HepG2 (cell line): ENCODE measurements around the gene EFS. TPM values are rescaled to one million over a fixed set of nuclear protein-coding genes. Genes with fewer than 3 reads are reported as not detected.

ENCODE experiments used
- ELF3 ChIP-seq: IDR thresholded peaks from 2 replicates; pipeline ENCODE4 v1.6.1; 2016; ENCODE audit warnings: missing genetic modification reagents, missing compliant biosample characterization
- GPN1 ChIP-seq: sonication (generic); formaldehyde crosslinking; IDR thresholded peaks from 2 replicates; pipeline ENCODE4 v1.5.1; 2020; ENCODE audit warnings: missing genetic modification reagents, borderline replicate concordance
- HES4 ChIP-seq: sonication (generic); formaldehyde crosslinking; IDR thresholded peaks from 2 replicates; pipeline ENCODE4 v1.9.0; 2021; ENCODE audit warnings: mild to moderate bottlenecking, missing genetic modification reagents, borderline replicate concordance
- KDM5A ChIP-seq: fragments of 200-600 bp; sonication (generic); IDR thresholded peaks from 2 replicates; pipeline ENCODE4 v1.7.0; 2018; ENCODE audit warnings: antibody characterized with exemption, mild to moderate bottlenecking, low read length, borderline replicate concordance
- NFYB ChIP-seq: sonication (generic); formaldehyde crosslinking; IDR thresholded peaks from 2 replicates; pipeline ENCODE4 v1.4.0; 2020; ENCODE audit warnings: missing genetic modification reagents
- PAWR ChIP-seq: sonication (generic); formaldehyde crosslinking; IDR thresholded peaks from 2 replicates; pipeline ENCODE4 v1.4.0; 2020; ENCODE audit warnings: missing genetic modification reagents, mild to moderate bottlenecking, borderline replicate concordance
- POGZ ChIP-seq: sonication (generic); formaldehyde crosslinking; IDR thresholded peaks from 2 replicates; pipeline ENCODE4 v1.4.0; 2020; ENCODE audit warnings: mild to moderate bottlenecking, missing genetic modification reagents
- RBFOX2 ChIP-seq: fragments of 200-400 bp; formaldehyde crosslinking; IDR thresholded peaks from 2 replicates; pipeline ENCODE4 v1.6.1; 2017; ENCODE audit warnings: low read depth, mild to moderate bottlenecking, low read length
- RBM22 ChIP-seq: fragments of 200-400 bp; formaldehyde crosslinking; optimal IDR thresholded peaks from 2 replicates; pipeline ENCODE3; 2017; ENCODE audit warnings: mild to moderate bottlenecking, low read length, moderate library complexity
- RFX1 ChIP-seq: fragments of 450-650 bp; IDR thresholded peaks from 2 replicates; pipeline ENCODE4 v1.6.1; 2017
- RXRB ChIP-seq: IDR thresholded peaks from 2 replicates; pipeline ENCODE4 v1.6.1; 2016; ENCODE audit warnings: borderline replicate concordance, missing genetic modification reagents, missing compliant biosample characterization
- SIX1 ChIP-seq: sonication (generic); formaldehyde crosslinking; IDR thresholded peaks from 2 replicates; pipeline ENCODE4 v1.4.0; 2020; ENCODE audit warnings: missing genetic modification reagents, borderline replicate concordance
- SUZ12 ChIP-seq: fragments of 150-350 bp; IDR thresholded peaks from 2 replicates; pipeline ENCODE4 v1.6.1; 2014; ENCODE audit warnings: low read depth, low read length
- TOPORS ChIP-seq: sonication (generic); formaldehyde crosslinking; IDR thresholded peaks from 2 replicates; pipeline ENCODE4 v1.8.0; 2023; ENCODE audit warnings: mild to moderate bottlenecking, missing genetic modification reagents
- ZKSCAN1 ChIP-seq: fragments of 150-350 bp; IDR thresholded peaks from 2 replicates; pipeline ENCODE4 v1.6.1; 2014; ENCODE audit warnings: low read length
- ZNF17 ChIP-seq: sonication (generic); formaldehyde crosslinking; IDR thresholded peaks from 2 replicates; pipeline ENCODE4 v1.5.0; 2020; ENCODE audit warnings: mild to moderate bottlenecking, missing genetic modification reagents
- ZNF205 ChIP-seq: IDR thresholded peaks from 2 replicates; pipeline ENCODE4 v1.6.1; 2018; ENCODE audit warnings: missing biosample characterization, missing genetic modification reagents
- ZNF33B ChIP-seq: sonication (generic); formaldehyde crosslinking; IDR thresholded peaks from 2 replicates; pipeline ENCODE4 v1.5.1; 2020; ENCODE audit warnings: mild to moderate bottlenecking, missing genetic modification reagents
- ZNF382 ChIP-seq: sonication (generic); formaldehyde crosslinking; IDR thresholded peaks from 2 replicates; pipeline ENCODE4 v1.5.0; 2020; ENCODE audit warnings: missing genetic modification reagents, mild to moderate bottlenecking, borderline replicate concordance
- ZNF563 ChIP-seq: sonication (generic); formaldehyde crosslinking; IDR thresholded peaks from 2 replicates; pipeline ENCODE4 v1.8.0; 2022; ENCODE audit warnings: mild to moderate bottlenecking, moderate library complexity, missing genetic modification reagents
- ZNF577 ChIP-seq: sonication (generic); formaldehyde crosslinking; IDR thresholded peaks from 2 replicates; pipeline ENCODE4 v1.4.0; 2020; ENCODE audit warnings: mild to moderate bottlenecking, low read depth, missing genetic modification reagents, borderline replicate concordance
- ZNF598 ChIP-seq: sonication (generic); formaldehyde crosslinking; IDR thresholded peaks from 2 replicates; pipeline ENCODE4 v1.5.1; 2020; ENCODE audit warnings: mild to moderate bottlenecking, missing genetic modification reagents, borderline replicate concordance
- ZNF672 ChIP-seq: sonication (generic); formaldehyde crosslinking; IDR thresholded peaks from 2 replicates; pipeline ENCODE4 v1.8.1; 2022; ENCODE audit warnings: missing genetic modification reagents
- ZNF720 ChIP-seq: sonication (generic); formaldehyde crosslinking; IDR thresholded peaks from 2 replicates; pipeline ENCODE4 v1.4.0; 2020; ENCODE audit warnings: missing genetic modification reagents
- ZNF891 ChIP-seq: sonication (generic); formaldehyde crosslinking; IDR thresholded peaks from 2 replicates; pipeline ENCODE4 v1.5.0; 2020; ENCODE audit warnings: mild to moderate bottlenecking, missing genetic modification reagents
- ZSCAN22 ChIP-seq: sonication (generic); formaldehyde crosslinking; IDR thresholded peaks from 2 replicates; pipeline ENCODE4 v1.4.0; 2020; ENCODE audit warnings: mild to moderate bottlenecking, missing genetic modification reagents
- ZZZ3 ChIP-seq: sonication (generic); formaldehyde crosslinking; IDR thresholded peaks from 2 replicates; pipeline ENCODE4 v1.4.0; 2020; ENCODE audit warnings: missing genetic modification reagents, mild to moderate bottlenecking, borderline replicate concordance
- polyA plus RNA-seq, 8 experiments: library from polyadenylated mRNA; depleted of rRNA in 3 of 8; stranded (reverse) in 7 of 8; unstranded in 1 of 8; fragments of >200 nt; fragmentation: Illumina TruSeq in 4 of 8; extraction: Trizol in 4 of 8; gene quantifications; 2 replicates each; pipeline versions ENCODE4 v1.2.1 to v1.2.3, GENCODE V29; 2011 to 2016; ENCODE audit warnings: low read depth in 4 of 8, missing spikeins in 1 of 8, mixed read lengths in 1 of 8; ENCODE audit not compliant: insufficient read depth in 1 of 8
- total RNA-seq, 5 experiments: library from RNA; depleted of rRNA; stranded (reverse); fragments of >200 nt; fragmentation: Illumina TruSeq; extraction: Trizol; gene quantifications; 2 replicates each; pipeline ENCODE4 v1.2.3, GENCODE V29; 2016; ENCODE audit warnings: low read depth in 1 of 5
- TF ChIP-seq, protein P1 (sequence below): sonication (generic); formaldehyde crosslinking; IDR thresholded peaks from 2 replicates; pipeline ENCODE4 v1.4.0; 2020; ENCODE audit warnings: missing genetic modification reagents, borderline replicate concordance
- TF ChIP-seq, protein P2 (sequence below): sonication (generic); formaldehyde crosslinking; IDR thresholded peaks from 2 replicates; pipeline ENCODE4 v1.5.0; 2020; ENCODE audit warnings: missing genetic modification reagents
- TF ChIP-seq, protein P3 (sequence below): sonication (generic); formaldehyde crosslinking; IDR thresholded peaks from 2 replicates; pipeline ENCODE4 v1.5.1; 2020; ENCODE audit warnings: missing genetic modification reagents, mild to moderate bottlenecking, borderline replicate concordance

EFS gene
- total and polyA plus RNA-seq, 2 of the 13 experiments (the other 11 are each of a cell fraction or from before 2014, with no cell fraction given), result not detected

DNA sequence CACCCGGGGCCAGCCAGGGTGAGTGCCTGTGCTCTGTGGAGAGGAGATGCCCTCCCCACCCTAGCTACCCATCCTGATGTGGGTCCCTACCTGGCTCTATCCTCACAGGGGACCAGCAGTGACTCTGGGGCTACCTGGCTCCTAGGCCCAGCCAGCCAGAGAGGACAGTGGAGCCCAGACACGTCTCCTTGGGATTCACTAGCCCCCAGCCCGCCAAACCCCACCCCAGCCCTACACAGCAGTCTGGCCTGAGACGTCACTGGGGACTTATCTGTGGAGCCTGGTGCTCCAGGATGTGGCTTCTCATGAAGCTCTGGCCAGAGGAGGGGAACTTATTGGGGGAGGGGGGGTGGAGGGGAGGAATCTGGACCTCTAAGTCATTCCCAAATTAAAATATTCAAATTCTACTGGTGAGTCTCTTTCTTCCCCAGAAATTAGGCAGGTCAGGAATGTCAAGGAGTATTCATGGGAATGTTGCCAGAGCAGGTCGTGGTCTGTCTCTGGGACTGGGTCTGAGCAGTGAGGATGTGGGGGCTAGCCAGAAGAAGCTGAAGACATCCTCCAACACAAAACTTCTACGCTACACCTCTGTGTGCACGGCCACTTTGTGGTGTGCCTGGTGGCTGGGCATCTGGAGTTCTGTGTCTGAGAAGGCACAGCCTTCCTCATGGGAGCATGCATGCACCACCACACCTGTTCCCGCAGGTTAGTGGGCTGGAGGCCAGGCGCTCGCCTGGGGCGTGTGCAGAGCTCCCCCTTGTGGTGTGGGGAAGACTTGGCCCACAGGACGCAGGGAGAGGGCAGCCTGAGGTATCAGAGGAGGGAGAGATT lies 14.6 kb upstream of the EFS start (continued):
- TF ChIP-seq, protein P1, sequence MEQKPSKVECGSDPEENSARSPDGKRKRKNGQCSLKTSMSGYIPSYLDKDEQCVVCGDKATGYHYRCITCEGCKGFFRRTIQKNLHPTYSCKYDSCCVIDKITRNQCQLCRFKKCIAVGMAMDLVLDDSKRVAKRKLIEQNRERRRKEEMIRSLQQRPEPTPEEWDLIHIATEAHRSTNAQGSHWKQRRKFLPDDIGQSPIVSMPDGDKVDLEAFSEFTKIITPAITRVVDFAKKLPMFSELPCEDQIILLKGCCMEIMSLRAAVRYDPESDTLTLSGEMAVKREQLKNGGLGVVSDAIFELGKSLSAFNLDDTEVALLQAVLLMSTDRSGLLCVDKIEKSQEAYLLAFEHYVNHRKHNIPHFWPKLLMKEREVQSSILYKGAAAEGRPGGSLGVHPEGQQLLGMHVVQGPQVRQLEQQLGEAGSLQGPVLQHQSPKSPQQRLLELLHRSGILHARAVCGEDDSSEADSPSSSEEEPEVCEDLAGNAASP (CRISPR knock-in tag), result peak; percentile 71; the same call in 1 of the 2 replicates
- TF ChIP-seq POGZ (no peak), ZNF598 (CRISPR knock-in tag) (peak; percentile 50; the same call in 1 of the 2 replicates), ZNF17 (CRISPR knock-in tag) (no peak), ZNF563 (CRISPR knock-in tag) (no peak), TOPORS (CRISPR knock-in tag) (no peak), ZKSCAN1 (no peak), ZNF672 (CRISPR knock-in tag) (no peak), KDM5A (no peak), ELF3 (CRISPR knock-in tag) (peak; percentile 59; the same call in 1 of the 2 replicates), SUZ12 (peak; percentile 30; the same call in 1 of the 2 replicates), ZNF33B (CRISPR knock-in tag) (0 out of 2 replicates have a peak, but pooled peaks have one; percentile 57), RBM22 (no peak), ZZZ3 (peak; percentile 37), ZNF577 (CRISPR knock-in tag) (no peak), GPN1 (CRISPR knock-in tag) (no peak), PAWR (CRISPR knock-in tag) (no peak; the same call in 1 of the 2 replicates), RBFOX2 (no peak), SIX1 (CRISPR knock-in tag) (no peak), RXRB (peak; percentile 61; the same call in 1 of the 2 replicates), ZNF720 (CRISPR knock-in tag) (no peak), NFYB (CRISPR knock-in tag) (0 out of 2 replicates have a peak, but pooled peaks have one; percentile 35), HES4 (CRISPR knock-in tag) (no peak), ZNF205 (CRISPR knock-in tag) (peak; percentile 75; the same call in 1 of the 2 replicates), ZNF891 (no peak), RFX1 (no peak), ZSCAN22 (CRISPR knock-in tag) (no peak), ZNF382 (no peak)
- TF ChIP-seq, protein P2, sequence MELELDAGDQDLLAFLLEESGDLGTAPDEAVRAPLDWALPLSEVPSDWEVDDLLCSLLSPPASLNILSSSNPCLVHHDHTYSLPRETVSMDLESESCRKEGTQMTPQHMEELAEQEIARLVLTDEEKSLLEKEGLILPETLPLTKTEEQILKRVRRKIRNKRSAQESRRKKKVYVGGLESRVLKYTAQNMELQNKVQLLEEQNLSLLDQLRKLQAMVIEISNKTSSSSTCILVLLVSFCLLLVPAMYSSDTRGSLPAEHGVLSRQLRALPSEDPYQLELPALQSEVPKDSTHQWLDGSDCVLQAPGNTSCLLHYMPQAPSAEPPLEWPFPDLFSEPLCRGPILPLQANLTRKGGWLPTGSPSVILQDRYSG (CRISPR knock-in tag), result no peak
- TF ChIP-seq, protein P3, sequence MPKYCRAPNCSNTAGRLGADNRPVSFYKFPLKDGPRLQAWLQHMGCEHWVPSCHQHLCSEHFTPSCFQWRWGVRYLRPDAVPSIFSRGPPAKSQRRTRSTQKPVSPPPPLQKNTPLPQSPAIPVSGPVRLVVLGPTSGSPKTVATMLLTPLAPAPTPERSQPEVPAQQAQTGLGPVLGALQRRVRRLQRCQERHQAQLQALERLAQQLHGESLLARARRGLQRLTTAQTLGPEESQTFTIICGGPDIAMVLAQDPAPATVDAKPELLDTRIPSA, result no peak
